ENCODE measurements around the gene CACNG4.

DNA sequence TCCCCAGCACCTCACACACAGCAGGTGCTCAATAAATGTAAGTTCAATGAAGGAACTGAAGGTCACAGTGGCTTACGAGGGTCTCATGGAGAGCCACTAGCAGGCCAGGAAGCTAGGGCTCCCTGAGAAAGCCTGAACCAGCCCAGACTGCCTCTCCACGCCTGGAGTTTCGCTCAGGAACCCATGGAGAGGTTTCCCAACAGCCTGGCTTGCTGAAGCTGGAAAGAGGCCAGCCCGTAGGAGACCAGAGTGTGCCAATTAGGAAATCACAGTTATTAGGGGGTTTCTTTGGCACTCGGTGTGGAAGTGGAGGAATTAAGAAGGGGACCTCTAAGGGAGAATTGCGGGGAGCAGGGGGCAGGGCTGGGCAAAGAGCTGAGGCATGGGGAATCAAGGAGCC is 43.6 kb downstream of the CACNG4 start:
- TF ChIP-seq POLR2A (IDR thresholded peaks at IDR 0.05) = no peak
- TF ChIP-seq, protein P1, sequence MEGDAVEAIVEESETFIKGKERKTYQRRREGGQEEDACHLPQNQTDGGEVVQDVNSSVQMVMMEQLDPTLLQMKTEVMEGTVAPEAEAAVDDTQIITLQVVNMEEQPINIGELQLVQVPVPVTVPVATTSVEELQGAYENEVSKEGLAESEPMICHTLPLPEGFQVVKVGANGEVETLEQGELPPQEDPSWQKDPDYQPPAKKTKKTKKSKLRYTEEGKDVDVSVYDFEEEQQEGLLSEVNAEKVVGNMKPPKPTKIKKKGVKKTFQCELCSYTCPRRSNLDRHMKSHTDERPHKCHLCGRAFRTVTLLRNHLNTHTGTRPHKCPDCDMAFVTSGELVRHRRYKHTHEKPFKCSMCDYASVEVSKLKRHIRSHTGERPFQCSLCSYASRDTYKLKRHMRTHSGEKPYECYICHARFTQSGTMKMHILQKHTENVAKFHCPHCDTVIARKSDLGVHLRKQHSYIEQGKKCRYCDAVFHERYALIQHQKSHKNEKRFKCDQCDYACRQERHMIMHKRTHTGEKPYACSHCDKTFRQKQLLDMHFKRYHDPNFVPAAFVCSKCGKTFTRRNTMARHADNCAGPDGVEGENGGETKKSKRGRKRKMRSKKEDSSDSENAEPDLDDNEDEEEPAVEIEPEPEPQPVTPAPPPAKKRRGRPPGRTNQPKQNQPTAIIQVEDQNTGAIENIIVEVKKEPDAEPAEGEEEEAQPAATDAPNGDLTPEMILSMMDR (IDR thresholded peaks at IDR 0.05 in 4 of 5, conservative IDR thresholded peaks at IDR 0.05 in 1 of 5) = no peak
